ENCODE measurements around the gene NTM.
A peak's percentile ranks its signal among the peaks of the same experiment; 100 is the strongest.

Gene NTM

GRCh38 chr11:131710511-131710910, 340.1 kb downstream of the NTM start:
- Histone ChIP-seq H3K4me3 (ENCODE audit: severe bottlenecking) (no peak overlapping the region), H3K4me1 (ENCODE audit: insufficient read depth, poor library complexity, severe bottlenecking) (no peaks in the 10 kb centered on the region), H3K27me3 (ENCODE audit: insufficient read depth, poor library complexity, severe bottlenecking) (peaks cover 2% of the 10 kb centered on the region), H3K9me3 (ENCODE audit: severe bottlenecking) (no peaks in the 10 kb centered on the region), H3K36me3 (ENCODE audit: low read depth) (no peaks in the 10 kb centered on the region), H3K27ac (ENCODE audit: poor library complexity, severe bottlenecking) (no peak overlapping the region)
- DNase-seq (ENCODE audit: low spot score) = no peak
- TF ChIP-seq CTCF (IDR thresholded peaks at IDR 0.05; ENCODE audit: poor library complexity, severe bottlenecking) = no peak
- peak; percentile 40; the same call in 1 of the 3 replicates for ATAC-seq (ENCODE audit: low read depth)

- TF ChIP-seq CTCF (IDR thresholded peaks at IDR 0.05; ENCODE audit: poor library complexity, severe bottlenecking) = no peak
- no peak for DNase-seq (ENCODE audit: low spot score)
- Histone ChIP-seq H3K9me3 (ENCODE audit: severe bottlenecking) (no peaks in the 10 kb centered on the region), H3K27ac (ENCODE audit: poor library complexity, severe bottlenecking) (no peak overlapping the region), H3K36me3 (ENCODE audit: low read depth) (no peaks in the 10 kb centered on the region), H3K4me1 (ENCODE audit: insufficient read depth, poor library complexity, severe bottlenecking) (no peaks in the 10 kb centered on the region), H3K27me3 (ENCODE audit: insufficient read depth, poor library complexity, severe bottlenecking) (peaks cover 4% of the 10 kb centered on the region), H3K4me3 (ENCODE audit: severe bottlenecking) (no peak overlapping the region)
- no peak for ATAC-seq (ENCODE audit: low read depth)
Observed at GRCh38 chr11:131712897-131713296, 342.5 kb downstream of the NTM start.

GRCh38 chr11:131713529-131714134, 343.2 kb downstream of the NTM start:
- ATAC-seq (ENCODE audit: low read depth) (no peak), DNase-seq (ENCODE audit: low spot score) (no peak)
- H3K9me3 ChIP-seq (ENCODE audit: severe bottlenecking) = no peaks in the 10 kb centered on the region
- TF ChIP-seq CTCF (IDR thresholded peaks at IDR 0.05; ENCODE audit: poor library complexity, severe bottlenecking) = no peak
- no peaks in the 10 kb centered on the region for H3K36me3 ChIP-seq (ENCODE audit: low read depth)
- H3K27ac ChIP-seq (ENCODE audit: poor library complexity, severe bottlenecking) = no peak overlapping the region
- H3K4me3 ChIP-seq (ENCODE audit: severe bottlenecking) = no peak overlapping the region
- H3K4me1 ChIP-seq (ENCODE audit: insufficient read depth, poor library complexity, severe bottlenecking) = no peaks in the 10 kb centered on the region
- H3K27me3 ChIP-seq (ENCODE audit: insufficient read depth, poor library complexity, severe bottlenecking) = peaks cover 9% of the 10 kb centered on the region

- Histone ChIP-seq H3K4me1 (ENCODE audit: insufficient read depth, poor library complexity, severe bottlenecking) (no peaks in the 10 kb centered on the region), H3K27me3 (ENCODE audit: insufficient read depth, poor library complexity, severe bottlenecking) (peaks cover 33% of the 10 kb centered on the region), H3K9me3 (ENCODE audit: severe bottlenecking) (no peaks in the 10 kb centered on the region), H3K36me3 (ENCODE audit: low read depth) (no peaks in the 10 kb centered on the region), H3K4me3 (ENCODE audit: severe bottlenecking) (no peak overlapping the region), H3K27ac (ENCODE audit: poor library complexity, severe bottlenecking) (no peak overlapping the region)
- DNase-seq (ENCODE audit: low spot score) = no peak
- TF ChIP-seq CTCF (IDR thresholded peaks at IDR 0.05; ENCODE audit: poor library complexity, severe bottlenecking) = no peak
- ATAC-seq (ENCODE audit: low read depth) = no peak
Observed at GRCh38 chr11:131717616-131718015, 347.2 kb downstream of the NTM start.

GRCh38 chr11:131723088-131723487, 352.7 kb downstream of the NTM start:
- Histone ChIP-seq H3K27ac (ENCODE audit: poor library complexity, severe bottlenecking) (no peak overlapping the region), H3K9me3 (ENCODE audit: severe bottlenecking) (no peaks in the 10 kb centered on the region), H3K36me3 (ENCODE audit: low read depth) (no peaks in the 10 kb centered on the region), H3K4me1 (ENCODE audit: insufficient read depth, poor library complexity, severe bottlenecking) (no peaks in the 10 kb centered on the region), H3K27me3 (ENCODE audit: insufficient read depth, poor library complexity, severe bottlenecking) (peaks cover 34% of the 10 kb centered on the region), H3K4me3 (ENCODE audit: severe bottlenecking) (no peak overlapping the region)
- no peak for TF ChIP-seq CTCF (IDR thresholded peaks at IDR 0.05; ENCODE audit: poor library complexity, severe bottlenecking)
- DNase-seq (ENCODE audit: low spot score) = no peak
- no peak for ATAC-seq (ENCODE audit: low read depth)
